ENCODE measurements around the gene KLHDC10. TPM values are rescaled to one million over a fixed set of nuclear protein-coding genes. Genes with fewer than 3 reads are reported as not detected.
"Not testable (repeated sequence)": the region's sequence is repeated elsewhere in the genome, so short reads cannot be mapped to it uniquely, and the experiment has no call there.

The KLHDC10 gene
- total RNA-seq, 4 donors from 2014 or later, result 20.0 to 25.9 (median 23.8) TPM

DNA sequence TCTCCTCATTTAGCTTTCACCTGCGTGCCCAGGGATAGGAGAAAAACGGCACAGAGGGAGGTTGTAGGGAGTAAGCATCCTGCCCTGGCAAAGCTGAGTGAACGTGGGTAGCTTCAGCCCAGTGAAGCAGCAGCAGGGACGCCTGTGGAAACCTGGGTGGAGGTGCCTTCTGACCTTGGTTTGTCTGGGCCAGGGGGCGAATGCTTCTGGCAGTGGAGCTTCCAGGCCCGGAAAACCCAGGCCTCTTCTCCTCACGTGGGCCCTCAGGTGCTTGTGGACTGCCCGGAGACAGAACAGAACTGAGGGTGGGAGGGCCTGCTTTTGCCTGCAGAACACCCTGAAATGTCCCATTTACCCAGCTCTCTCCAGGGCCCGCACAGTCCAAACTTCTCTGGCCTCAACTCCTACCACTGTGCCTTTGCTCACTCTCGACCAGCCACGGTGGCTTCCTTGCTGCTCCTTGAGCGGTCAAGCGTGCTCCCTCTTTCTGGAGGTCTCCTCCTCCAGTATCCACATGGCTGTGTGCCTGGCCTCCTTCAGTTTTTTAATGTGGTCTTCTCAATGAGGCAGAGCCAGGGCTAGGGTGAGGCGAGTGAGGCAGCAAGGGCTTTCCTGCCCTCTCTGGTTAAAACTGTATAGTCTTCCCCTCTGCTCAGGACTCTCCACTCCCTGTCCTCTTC lies 72.5 kb downstream of the KLHDC10 start:
- TF ChIP-seq, protein P1, sequence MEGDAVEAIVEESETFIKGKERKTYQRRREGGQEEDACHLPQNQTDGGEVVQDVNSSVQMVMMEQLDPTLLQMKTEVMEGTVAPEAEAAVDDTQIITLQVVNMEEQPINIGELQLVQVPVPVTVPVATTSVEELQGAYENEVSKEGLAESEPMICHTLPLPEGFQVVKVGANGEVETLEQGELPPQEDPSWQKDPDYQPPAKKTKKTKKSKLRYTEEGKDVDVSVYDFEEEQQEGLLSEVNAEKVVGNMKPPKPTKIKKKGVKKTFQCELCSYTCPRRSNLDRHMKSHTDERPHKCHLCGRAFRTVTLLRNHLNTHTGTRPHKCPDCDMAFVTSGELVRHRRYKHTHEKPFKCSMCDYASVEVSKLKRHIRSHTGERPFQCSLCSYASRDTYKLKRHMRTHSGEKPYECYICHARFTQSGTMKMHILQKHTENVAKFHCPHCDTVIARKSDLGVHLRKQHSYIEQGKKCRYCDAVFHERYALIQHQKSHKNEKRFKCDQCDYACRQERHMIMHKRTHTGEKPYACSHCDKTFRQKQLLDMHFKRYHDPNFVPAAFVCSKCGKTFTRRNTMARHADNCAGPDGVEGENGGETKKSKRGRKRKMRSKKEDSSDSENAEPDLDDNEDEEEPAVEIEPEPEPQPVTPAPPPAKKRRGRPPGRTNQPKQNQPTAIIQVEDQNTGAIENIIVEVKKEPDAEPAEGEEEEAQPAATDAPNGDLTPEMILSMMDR (IDR thresholded peaks at IDR 0.05), result no peak
- no peak for ATAC-seq (ENCODE audit: low FRiP score)

DNA sequence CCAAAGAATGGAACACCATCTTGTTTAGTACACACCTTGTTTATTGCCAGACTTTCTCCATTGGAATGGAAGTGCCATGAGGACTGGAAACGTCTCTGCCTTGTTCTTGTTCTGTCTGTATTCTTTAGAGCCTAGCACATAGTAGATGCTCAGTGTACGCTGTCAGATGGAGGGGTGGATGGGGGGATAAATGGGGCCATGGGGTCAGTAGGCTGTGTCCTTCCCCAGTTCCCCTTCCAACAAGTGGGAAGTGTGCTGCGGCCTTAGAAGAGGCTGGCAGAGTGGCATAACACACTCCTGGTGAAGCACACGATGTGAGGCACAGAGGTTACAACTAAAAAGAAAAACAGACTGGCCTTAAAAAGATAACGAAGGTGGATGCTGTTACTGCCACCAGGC lies 73.0 kb downstream of the KLHDC10 start:
- TF ChIP-seq, protein P1 (IDR thresholded peaks at IDR 0.05), result no peak
- ATAC-seq (ENCODE audit: low FRiP score) (no peak), DNase-seq (ENCODE audit: low spot score) (no peak)

More for the DNA sequence above, 72.5 kb downstream of the KLHDC10 start:
- no peak for DNase-seq (ENCODE audit: low spot score)

DNA sequence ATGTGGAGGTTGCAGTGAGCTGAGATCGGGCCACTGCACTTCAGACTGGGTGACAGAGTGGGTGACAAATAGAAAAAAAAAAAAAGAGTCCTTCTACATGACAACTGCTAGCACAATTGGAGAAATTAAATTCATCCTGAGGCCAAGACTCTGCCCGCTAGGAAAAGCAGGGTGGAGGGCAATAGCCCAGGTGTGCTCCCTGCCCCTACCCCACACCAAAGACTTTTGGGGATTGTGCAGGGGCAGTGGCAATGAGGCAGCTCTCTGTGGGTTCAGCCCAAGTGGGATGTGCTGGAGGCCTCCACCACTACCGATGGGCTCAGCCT lies 73.6 kb downstream of the KLHDC10 start:
- TF ChIP-seq, protein P1 (IDR thresholded peaks at IDR 0.05), result no peak
- ATAC-seq (ENCODE audit: low FRiP score) (no peak), DNase-seq (ENCODE audit: low spot score) (no peak)

DNA sequence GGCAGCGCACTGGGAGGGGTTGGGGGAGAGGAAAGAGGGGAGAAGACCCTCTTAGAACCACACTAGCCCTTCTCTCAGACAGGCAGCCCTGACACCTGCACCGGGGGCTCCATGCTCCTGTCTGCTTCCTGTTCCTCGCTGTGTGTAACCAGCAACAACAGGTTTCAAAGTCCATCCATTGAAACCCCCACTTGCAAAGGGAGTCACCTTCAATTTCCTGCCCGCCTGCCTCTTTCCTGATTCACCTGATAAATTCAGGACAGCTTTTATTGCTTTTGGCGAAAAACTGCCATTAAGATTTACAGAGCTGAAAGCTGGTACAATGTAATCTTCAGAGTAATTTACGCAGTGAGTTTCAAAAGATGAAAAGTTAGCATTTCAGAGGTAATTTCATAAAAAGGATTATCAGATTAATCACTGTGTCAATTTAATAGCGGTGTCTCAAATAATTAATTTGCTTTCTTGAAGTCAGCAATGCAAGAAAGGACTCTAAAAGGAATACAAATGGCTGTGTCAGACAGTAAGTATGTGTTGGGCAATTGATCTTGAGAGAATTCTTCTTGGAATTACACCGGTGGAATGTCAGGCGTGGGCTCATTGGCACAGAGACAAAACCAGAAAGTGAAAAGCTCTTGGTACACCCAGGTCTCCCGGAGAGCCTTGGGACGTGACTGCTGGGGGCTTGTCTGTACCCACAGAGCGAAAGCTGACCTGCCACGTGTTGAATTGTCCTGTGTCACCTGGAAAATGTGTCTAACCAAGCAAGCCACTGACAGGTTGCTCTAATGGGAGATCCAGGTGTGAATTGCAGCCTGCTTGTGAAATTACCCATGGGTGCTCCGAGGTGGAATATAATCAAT lies 74.2 kb downstream of the KLHDC10 start:
- TF ChIP-seq, protein P1 (IDR thresholded peaks at IDR 0.05), result no peak
- ATAC-seq (ENCODE audit: low FRiP score) (peak; percentile 76), DNase-seq (ENCODE audit: low spot score) (no peak)

DNA sequence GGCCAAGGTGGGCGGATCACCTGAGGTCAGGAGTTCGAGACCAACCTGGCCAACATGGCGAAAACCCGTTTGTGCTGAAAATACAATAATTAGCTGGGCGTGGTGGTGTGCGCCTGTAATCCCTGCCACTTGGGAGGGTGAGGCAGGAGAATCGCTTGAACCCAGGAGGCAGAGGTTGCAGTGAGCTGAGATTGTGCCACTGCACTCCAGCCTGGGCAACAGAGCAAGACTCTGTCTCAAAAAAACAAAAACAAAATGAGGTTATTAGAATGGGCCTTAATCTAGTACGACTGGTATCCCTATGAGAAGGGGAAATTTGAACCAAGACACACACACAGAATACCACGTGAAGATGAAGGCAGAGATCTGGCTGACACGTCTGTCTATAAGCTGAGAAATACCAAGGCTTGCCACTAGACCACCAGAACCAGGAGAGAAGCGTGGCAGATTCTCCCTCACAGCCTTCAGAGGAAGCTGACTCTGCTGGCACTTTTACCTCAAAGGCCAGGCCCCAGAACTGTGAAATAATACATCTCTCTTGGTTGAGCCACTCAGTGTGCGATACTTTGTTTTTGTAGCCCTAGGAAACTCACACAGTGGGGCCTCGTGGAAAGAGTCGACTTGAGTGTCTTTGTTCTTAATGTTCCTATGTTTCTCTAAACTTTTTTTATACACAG lies 75.2 kb downstream of the KLHDC10 start:
- DNase-seq (ENCODE audit: low spot score) (no peak), ATAC-seq (ENCODE audit: low FRiP score) (no peak)
- TF ChIP-seq, protein P1 (IDR thresholded peaks at IDR 0.05), result no peak

DNA sequence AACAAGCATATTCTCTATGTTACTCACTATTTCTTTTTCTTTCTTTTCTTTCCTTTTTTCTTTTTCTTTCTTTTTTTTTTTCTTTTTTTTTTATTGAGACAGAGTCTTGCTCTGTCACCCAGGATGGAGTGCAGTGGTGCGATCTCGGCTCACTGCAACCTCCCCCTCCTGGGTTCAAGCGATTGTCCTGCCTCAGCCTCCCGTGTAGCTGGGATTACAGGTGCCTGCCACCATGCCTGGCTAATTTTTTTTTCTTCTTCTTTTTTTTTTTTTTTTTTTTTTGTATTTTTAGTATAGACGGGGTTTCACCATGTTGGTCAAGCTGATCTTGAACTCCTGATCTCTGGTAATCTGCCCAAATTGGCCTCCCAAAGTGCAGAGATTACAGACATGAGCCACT lies 75.8 kb downstream of the KLHDC10 start:
- not testable (repeated sequence) for ATAC-seq (ENCODE audit: low FRiP score); DNase-seq (ENCODE audit: low spot score)

DNA sequence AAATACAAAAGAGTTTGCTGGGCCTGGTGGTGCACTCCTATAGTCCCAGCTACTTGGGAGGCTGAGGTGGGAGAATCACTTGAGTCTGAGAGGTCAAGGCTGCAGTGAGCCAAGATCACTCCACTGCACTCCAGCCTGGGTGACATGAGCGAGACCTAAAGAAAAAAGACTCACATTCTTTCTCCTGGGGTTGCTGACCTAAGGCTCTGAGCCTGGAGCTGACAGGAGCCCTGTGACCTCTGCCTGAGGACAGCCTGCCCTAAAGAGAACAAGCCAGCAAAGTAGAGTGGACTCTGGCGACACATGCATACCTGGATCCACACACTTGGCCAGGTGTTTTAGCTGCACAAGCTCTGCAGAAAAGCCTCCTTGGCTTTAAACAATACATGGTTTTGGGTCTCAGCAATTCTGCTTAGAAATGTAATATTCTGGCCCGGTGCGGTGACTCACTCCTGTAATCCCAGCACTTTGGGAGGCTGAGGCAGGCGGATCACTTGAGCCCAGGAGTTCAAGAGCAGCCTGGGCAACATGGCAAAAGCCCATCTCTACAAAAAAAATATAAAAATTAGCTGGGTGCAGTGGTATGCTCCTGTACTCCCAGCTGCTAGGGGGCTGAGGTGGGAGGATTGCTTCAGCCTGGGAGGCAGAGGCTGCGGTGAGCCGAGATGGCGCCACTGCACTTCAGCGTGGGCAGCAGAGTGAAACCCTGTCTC lies 76.5 kb downstream of the KLHDC10 start:
- TF ChIP-seq, protein P1 (IDR thresholded peaks at IDR 0.05), result no peak
- DNase-seq (ENCODE audit: low spot score), result no peak
- no peak for ATAC-seq (ENCODE audit: low FRiP score)
